Panc1 (cell line): ENCODE results near the gene VAPB.

Experiments used
- CTCF ChIP-seq: fragments of 450-650 bp; IDR thresholded peaks from 2 replicates; pipeline ENCODE4 v1.5.1; 2017; ENCODE audit warnings: mild to moderate bottlenecking
- POLR2AphosphoS5 ChIP-seq: IDR thresholded peaks from 2 replicates; pipeline ENCODE4 v1.6.1; 2012; ENCODE audit warnings: mild to moderate bottlenecking, low read depth, low read length, moderate library complexity
- REST ChIP-seq, 2 experiments: IDR thresholded peaks; 2 replicates each; pipeline ENCODE4 v1.6.1; 2011 to 2012; ENCODE audit warnings: low read depth in 2 of 2, control low read depth in 1 of 2, low read length in 1 of 2, mild to moderate bottlenecking in 1 of 2, moderate library complexity in 1 of 2; ENCODE audit not compliant: insufficient read depth in 1 of 2
- SIN3A ChIP-seq: IDR thresholded peaks from 2 replicates; pipeline ENCODE4 v1.6.1; 2012; ENCODE audit warnings: low read depth, mild to moderate bottlenecking, low read length, moderate library complexity, borderline replicate concordance; ENCODE audit not compliant: insufficient read depth
- TCF7L2 ChIP-seq: IDR thresholded peaks from 2 replicates; pipeline ENCODE4 v1.6.1; 2011; ENCODE audit warnings: mild to moderate bottlenecking, low read depth, low read length, inconsistent platforms

GRCh38 chr20:58417438-58417837 is 28.4 kb downstream of the VAPB start:
- TF ChIP-seq CTCF (no peak), POLR2AphosphoS5 (no peak), REST (IDR thresholded peaks at IDR 0.05; ENCODE audit: insufficient read depth in 1 of 2, low read depth in 2 of 2, low read length in 1 of 2) (no peak), TCF7L2 (no peak), SIN3A (no peak)
